Measurements from ENCODE around the gene APLNR.

Gene APLNR

DNA sequence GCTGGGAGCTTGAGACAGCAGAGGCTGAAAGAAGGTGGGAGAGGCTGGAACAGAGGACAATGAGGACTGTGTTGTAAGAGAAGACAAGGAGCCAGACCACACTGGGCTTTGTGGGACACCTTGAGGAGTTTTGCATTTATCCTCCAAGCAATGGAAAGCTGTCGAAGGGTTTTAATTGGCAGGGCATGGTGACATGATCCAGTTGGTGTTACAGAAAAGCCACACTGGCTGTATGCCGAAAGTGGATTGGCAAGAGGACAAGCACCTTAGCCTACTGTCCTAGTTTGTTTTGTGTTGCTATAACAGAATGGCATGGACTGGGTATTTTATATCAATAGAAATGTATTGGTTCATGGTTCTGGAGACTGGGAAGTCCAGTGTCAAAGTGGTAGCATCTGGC, 14.0 kb upstream of the APLNR start:
- no peak for DNase-seq (ENCODE audit: low read depth)

DNA sequence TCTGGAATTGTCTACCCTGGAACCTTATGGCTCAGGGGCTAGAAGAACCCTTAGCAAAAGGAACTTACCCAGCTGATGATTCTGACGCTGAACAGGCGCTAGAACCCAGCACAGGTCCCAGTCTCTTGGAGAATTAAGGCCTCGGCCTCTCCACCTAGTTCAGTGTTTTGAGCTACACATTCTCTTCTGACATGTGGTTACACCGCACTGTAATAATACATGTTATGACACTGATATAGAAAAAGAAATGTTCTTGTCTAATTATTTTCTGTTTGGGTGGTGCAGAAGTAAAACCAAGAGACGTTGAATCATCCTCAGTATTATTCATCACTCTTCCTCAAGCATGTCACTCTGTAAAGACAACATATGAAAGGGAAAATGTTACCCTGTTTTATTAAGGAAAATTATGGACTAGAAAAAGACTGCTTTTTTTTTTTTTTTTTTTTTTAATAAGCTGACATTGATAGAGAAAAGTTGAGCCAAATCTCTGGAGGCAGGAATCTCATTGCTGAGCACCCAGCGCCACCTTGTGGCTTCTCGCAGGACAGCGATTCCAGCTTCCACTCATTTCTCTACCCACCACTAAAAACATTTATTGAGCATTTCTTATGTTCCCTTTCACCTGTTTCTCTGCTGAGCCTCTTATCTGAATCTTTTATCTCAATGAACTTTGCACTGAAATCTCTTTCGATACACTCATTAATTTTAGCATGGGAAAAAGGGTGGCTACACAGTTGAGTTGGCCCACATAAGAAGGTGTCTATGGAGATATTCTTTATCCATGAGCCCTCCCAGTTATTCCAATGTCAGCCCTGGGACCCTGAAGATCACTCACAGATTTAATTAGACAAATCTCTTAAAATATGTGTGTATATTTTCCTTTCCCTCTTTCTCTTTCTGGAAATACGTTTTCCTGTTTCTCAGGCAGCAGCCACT, 12.6 kb upstream of the APLNR start:
- DNase-seq (ENCODE audit: low read depth), result peak; percentile 10

DNA sequence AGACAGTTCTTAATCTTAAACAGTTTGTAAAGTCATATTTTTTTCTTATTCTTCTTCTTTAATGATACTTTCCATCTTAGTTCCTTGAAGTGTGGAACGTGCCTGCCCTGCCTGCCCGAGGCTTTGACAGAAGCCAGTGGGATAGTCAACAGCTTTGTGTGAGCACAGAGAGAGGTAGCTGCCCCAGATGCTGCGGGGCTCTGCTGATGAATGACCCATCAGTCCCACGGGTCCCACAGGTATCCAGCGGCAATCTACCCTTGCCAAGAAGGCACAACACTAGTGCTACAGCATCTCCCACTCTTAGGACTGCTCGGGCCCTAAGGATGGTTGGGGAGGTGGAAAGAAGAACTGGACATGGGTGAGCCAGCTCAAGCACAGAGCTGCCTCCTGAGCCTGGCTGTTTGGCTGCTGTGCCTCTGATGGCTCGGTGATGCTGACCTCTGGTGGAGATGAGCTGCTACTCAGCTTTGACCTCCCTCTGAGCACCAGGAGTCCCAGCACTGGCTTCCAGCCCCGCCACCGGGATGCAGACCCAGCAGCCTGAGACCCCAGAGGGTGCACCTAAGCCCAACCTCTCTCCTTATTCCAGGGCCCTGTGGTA, 11.8 kb upstream of the APLNR start:
- no peak for DNase-seq (ENCODE audit: low read depth)

DNA sequence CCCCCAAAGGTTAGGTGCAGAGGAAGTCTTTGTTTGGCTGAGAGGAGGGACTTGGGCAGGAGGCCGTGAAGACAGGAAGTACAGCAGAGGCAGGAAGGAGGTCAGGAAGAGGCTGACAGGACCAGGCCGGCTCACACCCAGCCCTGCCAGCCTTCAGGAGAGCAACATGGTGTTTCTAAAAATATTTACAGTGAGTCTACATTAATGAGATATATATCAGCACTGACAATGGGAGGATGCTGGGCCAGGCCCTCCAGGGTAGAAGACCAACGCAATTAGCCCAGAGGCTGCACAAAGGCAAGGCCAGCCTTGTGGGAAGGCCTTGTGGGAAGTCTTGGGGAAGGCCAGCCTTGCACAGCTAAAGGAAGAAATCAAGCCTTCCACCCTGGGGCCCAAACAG, 7.9 kb upstream of the APLNR start:
- DNase-seq (ENCODE audit: low read depth), result no peak

DNA sequence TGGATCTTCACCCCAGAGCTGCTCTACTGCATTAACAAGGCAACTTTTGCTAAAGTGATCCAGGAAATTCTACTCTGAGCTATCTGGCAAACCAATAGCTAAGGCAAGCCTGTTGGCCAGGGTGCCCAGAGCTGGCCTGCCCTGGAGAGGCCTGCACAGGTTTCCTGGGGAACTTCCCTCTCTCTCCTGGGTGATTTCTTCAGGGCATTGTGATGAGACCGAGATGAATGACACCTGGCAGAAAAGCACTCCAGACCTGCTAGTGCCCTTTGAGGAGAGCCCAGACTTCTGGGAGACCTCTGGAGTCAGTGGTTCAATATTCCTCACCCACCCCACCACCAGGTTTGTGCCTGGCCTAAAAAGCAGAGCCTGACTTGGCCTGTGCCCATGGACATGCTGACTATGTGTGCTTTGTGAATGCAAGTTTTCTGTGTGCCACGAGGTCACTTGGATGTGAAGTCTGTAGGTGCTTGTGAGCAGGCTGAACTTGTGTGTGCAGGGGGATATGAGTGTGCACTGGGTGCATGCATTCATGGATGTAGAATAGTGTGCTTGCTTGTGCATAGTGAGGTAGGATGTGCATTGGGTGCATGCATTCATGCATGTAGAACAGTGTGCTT, 4.4 kb upstream of the APLNR start:
- no peak for DNase-seq (ENCODE audit: low read depth)

DNA sequence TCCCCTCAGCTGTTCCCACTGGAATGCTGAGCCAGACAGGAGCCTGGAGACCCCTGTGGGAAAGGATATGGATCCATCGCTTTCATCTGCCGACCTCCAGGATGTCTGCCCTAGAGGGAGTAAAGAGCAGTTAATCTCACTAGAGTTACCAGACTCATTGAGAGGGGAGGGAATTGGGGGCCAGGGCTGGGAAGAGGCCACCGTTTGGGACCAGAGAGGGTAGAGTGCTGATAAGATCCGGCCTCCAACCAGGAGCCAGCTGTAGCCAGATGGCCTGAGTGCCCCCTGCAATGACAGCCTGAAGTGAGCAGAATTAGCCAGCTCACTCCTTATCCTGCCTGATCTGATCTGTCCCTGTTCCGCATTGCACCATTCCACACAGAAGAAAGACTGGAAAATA, 3.7 kb upstream of the APLNR start:
- no peak for DNase-seq (ENCODE audit: low read depth)

DNA sequence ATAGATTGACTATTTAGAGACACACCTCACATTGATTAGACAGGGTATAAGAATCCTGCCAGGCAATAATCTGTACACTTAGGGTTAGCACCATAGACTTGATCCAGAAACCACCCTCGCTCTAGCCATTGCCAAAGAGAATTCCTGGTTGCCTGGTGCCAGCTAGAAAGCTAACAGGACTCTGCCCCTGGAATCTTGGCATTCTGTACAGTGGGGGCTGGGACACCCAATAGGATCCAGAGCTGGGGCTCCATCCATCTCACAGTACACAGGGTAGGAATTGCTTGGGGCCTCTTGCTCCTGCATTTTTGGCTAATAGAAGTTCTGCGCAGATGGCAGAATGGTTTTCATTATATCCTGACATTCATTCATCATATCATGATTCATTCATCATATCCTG, 3.0 kb upstream of the APLNR start:
- no peak for DNase-seq (ENCODE audit: low read depth)

DNA sequence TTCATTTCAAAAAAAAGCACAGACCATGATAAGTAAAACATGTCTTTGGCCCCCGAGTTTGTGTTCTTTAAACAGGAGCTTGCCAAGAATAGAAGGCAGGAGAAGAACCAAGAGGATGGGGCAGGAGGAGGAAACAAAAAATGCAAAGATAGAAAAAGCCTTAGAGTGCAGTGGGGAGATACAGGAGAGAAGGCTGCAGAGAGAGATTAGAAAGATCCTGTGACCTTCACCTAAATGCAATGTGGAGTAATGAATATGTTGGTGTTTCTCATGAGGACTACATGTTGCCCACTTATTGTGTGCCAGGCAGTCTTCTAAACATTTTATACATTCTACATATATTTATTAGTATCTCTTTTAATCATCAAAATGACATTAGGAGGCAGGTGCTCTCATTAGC, 2.3 kb upstream of the APLNR start:
- DNase-seq (ENCODE audit: low read depth), result no peak

DNA sequence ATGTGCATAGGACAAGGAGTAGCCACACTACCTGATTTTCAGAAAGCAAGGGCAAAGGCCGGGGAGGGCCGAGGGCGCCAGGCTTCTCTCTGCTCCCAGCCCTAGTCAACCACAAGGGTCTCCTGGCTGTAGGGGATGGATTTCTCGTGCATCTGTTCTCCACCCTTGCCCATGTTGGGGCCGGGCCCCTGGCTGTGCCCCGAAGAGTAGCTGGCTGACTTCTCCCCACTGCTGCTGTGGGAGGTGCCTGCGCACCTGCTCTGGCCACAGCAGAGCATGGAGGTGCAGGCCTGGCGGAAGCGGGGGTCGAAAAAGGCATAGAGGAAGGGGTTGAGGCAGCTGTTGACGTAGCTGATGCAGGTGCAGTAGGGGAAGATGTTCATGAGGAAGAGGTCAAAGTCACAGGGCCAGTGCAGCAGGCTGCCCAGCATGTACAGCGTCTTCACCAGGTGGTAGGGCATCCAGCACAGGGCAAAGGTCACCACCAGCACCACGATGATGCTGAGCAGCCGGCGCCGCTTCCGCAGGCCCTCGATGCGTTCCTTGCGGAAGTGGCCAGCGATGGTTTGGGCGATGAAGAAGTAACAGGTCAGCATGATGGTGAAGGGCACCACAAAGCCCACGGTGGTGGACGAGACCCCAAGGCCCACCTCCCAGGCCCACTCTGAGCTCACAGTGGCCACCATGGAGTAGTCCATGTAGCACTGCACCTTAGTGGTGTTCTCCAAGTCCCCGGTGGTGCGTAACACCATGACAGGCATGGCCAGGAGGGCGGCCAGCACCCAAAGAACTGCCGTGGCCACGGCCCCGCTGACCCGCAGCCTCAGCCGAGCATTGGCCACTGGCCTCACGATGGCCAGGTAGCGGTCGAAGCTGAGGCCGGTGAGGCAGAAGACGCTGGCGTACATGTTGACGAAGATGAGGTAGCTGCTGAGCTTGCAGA, 1.0 kb downstream of the APLNR start:
- DNase-seq (ENCODE audit: low read depth), result no peak

DNA sequence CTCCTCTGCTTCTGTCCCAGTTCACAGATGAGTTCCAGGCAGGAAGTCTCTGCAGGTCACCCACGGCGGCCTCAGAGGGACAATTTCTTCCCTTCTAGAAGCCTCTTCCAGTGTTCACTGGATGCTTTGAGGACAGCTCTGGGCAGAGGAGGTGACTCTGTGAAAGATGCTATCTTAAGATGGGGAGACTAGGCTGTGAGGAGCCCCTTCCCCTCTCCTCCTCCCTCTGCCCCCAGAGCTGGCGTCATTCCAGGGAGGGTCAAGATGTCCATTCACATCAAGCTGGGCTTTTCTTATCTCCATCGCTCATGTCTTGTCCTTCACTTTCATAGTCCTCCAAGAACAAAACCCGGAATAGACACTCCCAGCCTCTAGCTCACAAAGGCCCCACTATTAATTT, 3.3 kb downstream of the APLNR start:
- DNase-seq (ENCODE audit: low read depth), result no peak

DNA sequence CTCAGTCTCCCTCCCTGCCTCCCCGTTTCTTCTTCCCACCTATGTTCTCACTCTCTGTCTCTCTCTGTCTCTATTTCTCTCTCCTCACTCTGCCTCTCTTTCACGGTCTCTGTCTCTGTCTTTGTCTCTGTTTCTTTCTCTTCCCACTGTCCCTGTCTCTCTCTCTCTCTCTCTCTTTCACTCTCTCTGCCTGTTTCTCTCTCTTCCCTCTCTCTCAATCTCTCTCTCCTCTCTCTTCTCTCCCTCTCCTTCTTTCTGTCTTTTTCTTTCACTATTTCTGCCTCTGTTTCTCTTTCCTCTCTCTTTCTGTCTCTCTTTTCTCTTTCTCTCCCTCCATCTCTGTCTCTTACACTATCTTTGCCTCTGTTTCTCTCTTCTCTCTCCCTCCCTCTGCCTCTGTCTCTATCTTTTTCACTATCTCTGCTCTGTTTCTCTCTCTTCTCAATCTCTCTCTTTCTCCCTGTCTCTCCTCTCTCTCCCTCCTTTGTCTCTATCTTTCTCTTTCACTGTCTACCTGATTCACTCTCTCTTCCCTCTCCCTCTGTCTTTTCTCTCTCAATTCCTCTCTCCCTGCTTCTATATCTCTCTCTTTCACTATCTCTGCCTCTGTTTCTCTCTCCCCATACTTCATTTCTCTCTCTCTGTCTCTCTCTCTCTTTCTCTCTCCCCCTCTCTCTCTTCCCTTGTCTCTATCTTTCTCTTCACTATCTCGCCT, 5.4 kb downstream of the APLNR start:
- DNase-seq (ENCODE audit: low read depth), result no peak

DNA sequence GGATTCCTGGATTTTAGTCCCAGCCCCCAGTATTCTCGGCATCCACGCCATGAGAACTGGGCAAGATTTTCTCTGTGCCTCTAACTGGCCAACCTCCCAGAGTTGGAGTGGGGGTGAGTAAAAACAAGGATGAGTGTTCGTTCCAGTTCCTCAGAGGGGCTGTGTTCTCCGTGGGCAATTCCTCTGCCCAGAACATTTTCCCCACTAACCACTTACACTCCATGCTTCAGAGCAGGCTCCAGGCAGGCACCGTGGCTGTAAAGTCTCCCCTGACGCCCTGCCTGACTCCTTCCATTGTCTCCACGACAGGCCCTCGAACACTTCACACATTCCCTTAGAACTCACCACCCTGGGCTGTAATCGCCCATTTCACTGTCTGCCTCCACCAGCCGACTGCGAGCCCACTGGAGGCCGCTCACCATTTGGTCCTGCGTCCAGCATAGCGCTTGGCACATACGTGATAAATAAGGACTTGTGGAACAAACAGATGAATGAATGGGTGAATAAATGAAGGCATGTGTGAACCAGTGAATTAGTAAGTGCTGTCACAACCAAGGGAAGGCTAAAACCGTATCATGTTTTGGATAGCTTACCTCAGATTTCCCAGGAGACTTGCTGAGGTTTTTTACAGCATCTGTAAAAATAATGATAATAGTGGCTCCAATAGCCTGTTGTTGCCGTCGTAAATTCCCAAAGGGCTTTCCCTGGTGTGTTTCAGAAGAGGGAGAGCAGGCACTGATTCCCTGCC, 6.1 kb downstream of the APLNR start:
- DNase-seq (ENCODE audit: low read depth), result no peak

DNA sequence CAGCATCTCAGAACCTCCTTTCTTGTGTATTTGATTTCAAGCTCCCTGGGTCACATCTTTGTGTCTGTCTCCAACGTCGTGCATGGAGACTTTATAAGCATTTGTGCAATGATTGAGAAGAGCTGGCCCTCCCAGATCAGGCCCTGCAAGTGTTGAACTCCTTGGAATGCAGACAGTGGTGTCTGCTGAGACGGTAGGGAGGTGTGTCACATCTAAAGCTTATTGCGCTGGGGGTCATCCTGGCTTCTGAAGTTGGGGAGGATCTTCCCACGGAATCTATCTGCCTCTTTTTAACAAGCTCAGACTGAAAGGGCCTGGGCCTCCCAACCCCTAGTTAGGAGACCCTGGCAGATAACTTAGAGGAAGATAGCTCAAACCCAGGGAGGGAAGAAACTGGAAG, 6.7 kb downstream of the APLNR start:
- DNase-seq (ENCODE audit: low read depth), result no peak

DNA sequence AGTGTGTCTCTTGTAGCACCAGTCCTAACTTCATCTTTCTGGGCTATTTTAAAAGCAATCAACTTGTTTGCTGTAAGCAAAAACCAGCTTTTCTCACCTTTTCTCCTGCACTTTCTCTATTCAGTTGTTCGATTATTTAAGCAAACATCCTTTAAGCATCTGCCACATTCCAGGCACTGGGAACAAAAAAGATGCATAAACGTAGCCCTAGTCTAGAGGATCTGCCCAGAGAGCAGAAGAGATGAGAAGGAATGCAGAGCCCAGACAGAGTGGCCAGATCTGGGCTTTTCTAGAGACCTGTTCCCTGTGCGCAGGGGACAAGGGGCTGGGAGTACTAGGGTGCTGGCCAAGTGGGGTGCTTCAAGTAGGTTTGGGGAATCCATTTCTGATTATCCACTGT, 8.4 kb downstream of the APLNR start:
- no peak for DNase-seq (ENCODE audit: low read depth)

DNA sequence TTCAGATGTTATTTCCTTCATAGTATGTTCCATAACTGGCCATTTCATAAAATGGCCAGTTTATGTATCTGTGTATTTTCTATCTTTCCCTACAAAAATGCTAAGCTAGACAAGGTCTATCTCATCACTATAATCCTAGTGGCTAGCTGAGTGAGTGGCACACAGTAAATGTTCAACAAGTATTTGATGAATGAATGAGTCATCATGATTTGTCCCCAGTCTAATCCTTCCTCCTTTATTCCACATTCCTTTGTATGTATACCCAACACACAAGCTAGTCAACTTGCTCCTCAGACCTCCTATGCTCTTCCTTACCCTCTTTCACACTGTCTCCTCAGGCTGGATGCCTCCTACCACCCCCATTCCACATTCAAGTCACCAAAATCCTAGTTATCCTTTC, 12.5 kb downstream of the APLNR start:
- no peak for DNase-seq (ENCODE audit: low read depth)

DNA sequence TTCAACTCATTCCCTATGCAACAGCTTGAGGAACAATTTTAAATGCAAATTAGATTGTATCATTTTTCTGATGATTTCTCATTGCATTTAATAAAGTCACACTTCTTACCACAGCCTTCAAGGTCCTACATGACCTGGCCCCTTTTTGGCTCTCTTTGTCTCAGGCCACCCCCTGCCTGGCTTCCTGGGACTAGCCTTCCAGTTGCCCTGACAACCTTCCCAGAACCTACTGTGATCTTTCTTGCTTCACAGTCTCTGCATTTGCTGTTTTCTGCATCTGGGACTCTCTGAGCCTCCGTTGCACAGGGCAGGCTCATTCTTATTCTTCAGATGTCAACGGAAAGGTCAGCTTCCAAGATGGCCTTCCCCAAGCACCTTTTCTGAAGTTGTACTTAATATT, 12.9 kb downstream of the APLNR start:
- DNase-seq (ENCODE audit: low read depth), result no peak

DNA sequence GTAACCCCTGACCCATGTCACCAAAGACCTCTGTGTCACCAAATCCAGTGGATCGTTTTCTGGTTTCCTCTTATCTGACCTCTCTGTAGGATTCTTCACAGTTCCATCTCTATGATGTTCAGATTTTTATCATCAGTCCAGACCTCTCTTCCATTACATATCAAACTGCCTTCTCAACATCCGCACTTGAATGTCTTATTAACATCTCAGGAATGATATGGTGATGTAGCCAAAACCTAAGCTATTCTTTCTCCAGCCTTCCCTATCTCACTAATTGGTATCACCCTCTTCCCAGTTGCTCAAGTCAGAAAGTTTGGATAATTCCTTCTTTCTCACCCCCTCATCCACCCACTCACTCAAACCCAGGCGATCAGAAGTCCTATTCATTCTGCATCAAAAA, 13.4 kb downstream of the APLNR start:
- DNase-seq (ENCODE audit: low read depth), result no peak

DNA sequence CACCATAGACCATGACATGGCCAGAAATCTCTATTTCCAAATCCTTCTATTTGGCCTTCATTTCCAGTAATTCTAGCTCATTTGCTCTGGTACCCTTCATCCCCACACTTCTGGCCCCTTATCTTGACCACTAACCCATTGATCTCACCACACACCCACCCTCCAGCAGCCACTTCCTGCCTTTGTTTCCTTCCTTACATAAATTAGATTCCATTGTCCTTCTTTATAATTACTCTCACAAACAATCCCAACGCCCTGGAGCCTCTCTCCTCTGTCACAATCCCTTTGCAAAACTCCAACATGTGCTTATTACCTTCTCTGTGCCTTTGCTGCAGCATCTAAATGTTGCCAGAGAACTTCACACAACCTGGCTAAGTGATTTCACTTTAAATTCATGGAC, 14.8 kb downstream of the APLNR start:
- DNase-seq (ENCODE audit: low read depth), result no peak

DNA sequence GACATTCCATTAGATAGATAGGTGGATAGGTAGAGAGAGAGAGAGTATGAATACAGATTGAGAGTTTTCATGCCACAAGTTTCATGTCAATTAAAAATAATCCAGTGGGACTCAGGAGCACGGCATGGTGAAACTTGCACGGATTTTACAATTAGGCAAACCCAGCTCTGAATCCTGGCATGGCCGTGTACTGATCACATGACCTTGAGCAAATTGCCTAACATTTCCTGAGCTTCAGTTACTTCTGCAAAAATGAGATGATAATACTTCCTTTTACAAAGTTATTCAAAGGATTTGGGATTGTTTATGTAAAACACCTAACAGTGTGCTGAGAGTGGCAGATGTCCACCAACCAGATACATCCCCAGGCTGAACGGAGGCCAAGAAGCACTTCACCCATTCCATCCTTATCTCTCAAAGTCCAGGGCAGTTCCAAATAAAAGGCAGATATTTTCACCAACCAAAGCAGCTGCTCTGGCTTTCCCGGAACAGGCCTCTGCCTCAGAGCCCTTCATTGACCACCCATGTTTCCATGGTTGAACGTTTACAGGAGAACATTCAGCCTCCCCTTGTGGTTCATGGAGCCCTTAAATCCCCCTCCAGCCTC, 17.9 kb downstream of the APLNR start:
- no peak for DNase-seq (ENCODE audit: low read depth)

DNA sequence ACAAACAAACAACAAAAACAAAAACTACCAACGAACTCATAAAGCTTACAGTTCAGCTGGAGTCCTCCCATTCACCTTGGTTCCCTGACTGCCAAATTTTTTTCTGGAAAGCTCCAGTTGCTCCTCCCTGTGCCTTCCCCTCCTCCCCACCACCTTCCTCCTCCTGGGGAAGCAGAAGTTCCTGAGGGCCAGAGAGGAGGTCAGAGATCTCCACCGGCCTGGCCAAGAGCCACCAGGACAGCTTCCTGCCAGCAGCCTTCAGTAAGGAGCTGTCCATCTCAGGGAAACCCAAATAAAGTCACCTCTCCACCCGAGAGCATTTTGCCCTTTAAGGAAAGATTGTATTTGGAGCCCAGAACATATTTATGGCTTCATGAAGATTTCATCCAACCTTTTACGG, 20.0 kb downstream of the APLNR start:
- DNase-seq (ENCODE audit: low read depth), result no peak
